ENCODE measurements around the gene ATG16L2. TPM values are rescaled to one million over a fixed set of nuclear protein-coding genes. Genes with fewer than 3 reads are reported as not detected.

Gene ATG16L2
- total RNA-seq = 10.8 and 14.0 TPM in 2 replicates

GRCh38 chr11:72814286-72815109 is at the start of gene ATG16L2:
ATG16L2 (plus strand) TSS chr11:72814411; CDS start chr11:72814446, 35 bp downstream.

GRCh38 chr11:72793425-72794367 is 20.5 kb upstream of the ATG16L2 start, which contains the start of gene STARD10:
STARD10 (minus strand) TSS chr11:72794047; CDS start chr11:72781181, 12,866 bp downstream.

Small RNA genes lying within 50 kb of the gene (small RNA-seq; reads per million reads assigned to genes)
- gene MIR4692 (not detected), gene RF00019 (not detected), gene RNU6-672P (not detected)

Other genes starting within 250 kb of the ATG16L2 start
- gene PDE2A, start 140.0 kb upstream of the ATG16L2 start, total RNA-seq = 93.7 and 104 TPM in 2 replicates
- gene ARAP1, start 62.0 kb upstream of the ATG16L2 start, total RNA-seq = 52.9 and 68.3 TPM in 2 replicates
- 20.7 and 41.2 TPM in 2 replicates for gene STARD10, start 20.4 kb upstream of the ATG16L2 start, total RNA-seq

Data from vein endothelial cell (primary cell).